ENCODE data around the gene COL18A1. TPM values are rescaled to one million over a fixed set of nuclear protein-coding genes. Genes with fewer than 3 reads are reported as not detected.
"Not testable (repeated sequence)": the region's sequence is repeated elsewhere in the genome, so short reads cannot be mapped to it uniquely, and the experiment has no call there.

The COL18A1 gene
- polyA plus RNA-seq, 4 donors, result 2.2 to 34.3 (median 16.5) TPM

- Histone ChIP-seq H3K4me3 (ENCODE audit: low read depth in 1 of 3, low read length in 3 of 3) (no peak overlapping the region), H3K27ac (ENCODE audit: low read depth in 1 of 3, low read length in 2 of 3) (no peak overlapping the region), H3K9me3 (ENCODE audit: control insufficient read depth in 2 of 2, insufficient read depth in 1 of 2, low read depth in 1 of 2, low read length in 1 of 2) (no peaks in the 10 kb centered on the region), H3K27me3 (ENCODE audit: control insufficient read depth in 3 of 3, insufficient read depth in 3 of 3, low read length in 3 of 3) (peaks cover 0 to 5% (median 0%) of the 10 kb centered on the region in 3 donors), H3K4me1 (ENCODE audit: control insufficient read depth in 3 of 3, insufficient read depth in 2 of 3, low read depth in 1 of 3, low read length in 2 of 3) (peaks cover 0 to 11% (median 0%) of the 10 kb centered on the region in 3 donors), H3K36me3 (ENCODE audit: control insufficient read depth in 3 of 3, insufficient read depth in 2 of 3, low read depth in 1 of 3, low read length in 3 of 3) (no peaks in the 10 kb centered on the region)
- 69 to 79% (median 79%) methylated on average over 17 of the region's 17 CpGs for WGBS, 3 donors
- FAIRE-seq (no peak), DNase-seq (no peak)
Observed at GRCh38 chr21:45434645-45435217, 29.8 kb downstream of the COL18A1 start.

GRCh38 chr21:45435405-45435981 lies 30.5 kb downstream of the COL18A1 start:
- no peak for FAIRE-seq
- Histone ChIP-seq H3K27me3 (ENCODE audit: control insufficient read depth in 3 of 3, insufficient read depth in 3 of 3, low read length in 3 of 3) (peaks cover 0 to 2% (median 0%) of the 10 kb centered on the region in 3 donors), H3K4me3 (ENCODE audit: low read depth in 1 of 3, low read length in 3 of 3) (no peak overlapping the region), H3K36me3 (ENCODE audit: control insufficient read depth in 3 of 3, insufficient read depth in 2 of 3, low read depth in 1 of 3, low read length in 3 of 3) (no peaks in the 10 kb centered on the region), H3K27ac (ENCODE audit: low read depth in 1 of 3, low read length in 2 of 3) (no peak overlapping the region), H3K9me3 (ENCODE audit: control insufficient read depth in 2 of 2, insufficient read depth in 1 of 2, low read depth in 1 of 2, low read length in 1 of 2) (no peaks in the 10 kb centered on the region), H3K4me1 (ENCODE audit: control insufficient read depth in 3 of 3, insufficient read depth in 2 of 3, low read depth in 1 of 3, low read length in 2 of 3) (peaks cover 0 to 11% (median 0%) of the 10 kb centered on the region in 3 donors)
- DNase-seq, result no peak
- WGBS, 3 donors, result 69 to 83% (median 75%) methylated on average over 15 of the region's 15 CpGs

- WGBS, 3 donors, result 56 to 66% (median 58%) methylated on average over 14 to 18 of the region's 18 CpGs
- DNase-seq (no peak), FAIRE-seq (no peak)
- Histone ChIP-seq H3K36me3 (ENCODE audit: control insufficient read depth in 3 of 3, insufficient read depth in 2 of 3, low read depth in 1 of 3, low read length in 3 of 3) (no peaks in the 10 kb centered on the region), H3K27me3 (ENCODE audit: control insufficient read depth in 3 of 3, insufficient read depth in 3 of 3, low read length in 3 of 3) (no peaks in the 10 kb centered on the region), H3K4me1 (ENCODE audit: control insufficient read depth in 3 of 3, insufficient read depth in 2 of 3, low read depth in 1 of 3, low read length in 2 of 3) (peaks cover 0 to 11% (median 0%) of the 10 kb centered on the region in 3 donors), H3K4me3 (ENCODE audit: low read depth in 1 of 3, low read length in 3 of 3) (no peak overlapping the region), H3K27ac (ENCODE audit: low read depth in 1 of 3, low read length in 2 of 3) (no peak overlapping the region), H3K9me3 (ENCODE audit: control insufficient read depth in 2 of 2, insufficient read depth in 1 of 2, low read depth in 1 of 2, low read length in 1 of 2) (no peaks in the 10 kb centered on the region)
Observed at GRCh38 chr21:45436351-45437065, 31.5 kb downstream of the COL18A1 start.

- not testable (repeated sequence) for H3K27me3 ChIP-seq (ENCODE audit: control insufficient read depth in 3 of 3, insufficient read depth in 3 of 3, low read length in 3 of 3); DNase-seq; H3K4me3 ChIP-seq (ENCODE audit: low read depth in 1 of 3, low read length in 3 of 3); H3K9me3 ChIP-seq (ENCODE audit: control insufficient read depth in 2 of 2, insufficient read depth in 1 of 2, low read depth in 1 of 2, low read length in 1 of 2); FAIRE-seq; H3K4me1 ChIP-seq (ENCODE audit: control insufficient read depth in 3 of 3, insufficient read depth in 2 of 3, low read depth in 1 of 3, low read length in 2 of 3); H3K36me3 ChIP-seq (ENCODE audit: control insufficient read depth in 3 of 3, insufficient read depth in 2 of 3, low read depth in 1 of 3, low read length in 3 of 3)
- H3K27ac ChIP-seq (ENCODE audit: low read depth in 1 of 3, low read length in 2 of 3), result peak overlapping the region in 1 of 3 donors; percentile 76
Observed at GRCh38 chr21:45437844-45438243, 32.9 kb downstream of the COL18A1 start.

GRCh38 chr21:45438391-45439145 lies 33.6 kb downstream of the COL18A1 start:
- no peaks in the 10 kb centered on the region for H3K9me3 ChIP-seq (ENCODE audit: control insufficient read depth in 2 of 2, insufficient read depth in 1 of 2, low read depth in 1 of 2, low read length in 1 of 2)
- peak overlapping the region in 1 of 3 donors; percentile 76 for H3K27ac ChIP-seq (ENCODE audit: low read depth in 1 of 3, low read length in 2 of 3)
- no peaks in the 10 kb centered on the region for H3K36me3 ChIP-seq (ENCODE audit: control insufficient read depth in 3 of 3, insufficient read depth in 2 of 3, low read depth in 1 of 3, low read length in 3 of 3)
- H3K4me1 ChIP-seq (ENCODE audit: control insufficient read depth in 3 of 3, insufficient read depth in 2 of 3, low read depth in 1 of 3, low read length in 2 of 3), result peaks cover 0 to 8% (median 0%) of the 10 kb centered on the region in 3 donors
- FAIRE-seq (no peak), DNase-seq (no peak)
- no peaks in the 10 kb centered on the region for H3K27me3 ChIP-seq (ENCODE audit: control insufficient read depth in 3 of 3, insufficient read depth in 3 of 3, low read length in 3 of 3)
- WGBS, 3 donors, result 60 to 68% (median 61%) methylated on average over 26 of the region's 26 CpGs
- H3K4me3 ChIP-seq (ENCODE audit: low read depth in 1 of 3, low read length in 3 of 3), result peak overlapping the region in 1 of 3 donors; percentile 30

GRCh38 chr21:45439161-45439872 lies 34.4 kb downstream of the COL18A1 start:
- Histone ChIP-seq H3K4me3 (ENCODE audit: low read depth in 1 of 3, low read length in 3 of 3) (peak overlapping the region in 1 of 3 donors; percentile 30), H3K9me3 (ENCODE audit: control insufficient read depth in 2 of 2, insufficient read depth in 1 of 2, low read depth in 1 of 2, low read length in 1 of 2) (no peaks in the 10 kb centered on the region), H3K27me3 (ENCODE audit: control insufficient read depth in 3 of 3, insufficient read depth in 3 of 3, low read length in 3 of 3) (no peaks in the 10 kb centered on the region), H3K36me3 (ENCODE audit: control insufficient read depth in 3 of 3, insufficient read depth in 2 of 3, low read depth in 1 of 3, low read length in 3 of 3) (no peaks in the 10 kb centered on the region), H3K27ac (ENCODE audit: low read depth in 1 of 3, low read length in 2 of 3) (peak overlapping the region in 1 of 3 donors; percentile 76), H3K4me1 (ENCODE audit: control insufficient read depth in 3 of 3, insufficient read depth in 2 of 3, low read depth in 1 of 3, low read length in 2 of 3) (peaks cover 0 to 8% (median 0%) of the 10 kb centered on the region in 3 donors)
- no peak for FAIRE-seq
- 14 to 18% (median 15%) methylated on average over 58 of the region's 58 CpGs for WGBS, 3 donors
- DNase-seq, result peak; percentile 71 to 92

- Histone ChIP-seq H3K4me3 (ENCODE audit: low read depth in 1 of 3, low read length in 3 of 3) (no peak overlapping the region), H3K9me3 (ENCODE audit: control insufficient read depth in 2 of 2, insufficient read depth in 1 of 2, low read depth in 1 of 2, low read length in 1 of 2) (no peaks in the 10 kb centered on the region), H3K36me3 (ENCODE audit: control insufficient read depth in 3 of 3, insufficient read depth in 2 of 3, low read depth in 1 of 3, low read length in 3 of 3) (no peaks in the 10 kb centered on the region), H3K27me3 (ENCODE audit: control insufficient read depth in 3 of 3, insufficient read depth in 3 of 3, low read length in 3 of 3) (no peaks in the 10 kb centered on the region), H3K4me1 (ENCODE audit: control insufficient read depth in 3 of 3, insufficient read depth in 2 of 3, low read depth in 1 of 3, low read length in 2 of 3) (peaks cover 0 to 8% (median 0%) of the 10 kb centered on the region in 3 donors), H3K27ac (ENCODE audit: low read depth in 1 of 3, low read length in 2 of 3) (peak overlapping the region in 1 of 3 donors; percentile 27)
- 91 to 92% (median 92%) methylated on average over 27 to 28 of the region's 28 CpGs for WGBS, 3 donors
- FAIRE-seq (no peak), DNase-seq (no peak)
Observed at GRCh38 chr21:45439901-45440461, 35.0 kb downstream of the COL18A1 start.

Measured in small intestine (tissue), 7 donors.